ENCODE measurements around the gene EFCAB10.
"Not testable (repeated sequence)": the region's sequence is repeated elsewhere in the genome, so short reads cannot be mapped to it uniquely, and the experiment has no call there.

The EFCAB10 gene

GRCh38 chr7:105531792-105532671, 49.3 kb downstream of the EFCAB10 start, which contains the start of gene RINT1:
TSS of gene RINT1 (plus strand) at chr7:105532201. CDS start at chr7:105532316, 115 bp downstream.
- peak; percentile 77 for DNase-seq (ENCODE audit: low read depth, low spot score)

GRCh38 chr7:105530546-105530945, 50.7 kb downstream of the EFCAB10 start:
- DNase-seq (ENCODE audit: low read depth, low spot score) = no peak

GRCh38 chr7:105530126-105530525, 51.2 kb downstream of the EFCAB10 start:
- no peak for DNase-seq (ENCODE audit: low read depth, low spot score)

GRCh38 chr7:105527737-105528136, 53.6 kb downstream of the EFCAB10 start:
- DNase-seq (ENCODE audit: low read depth, low spot score) = not testable (repeated sequence)

GRCh38 chr7:105524840-105525239, 56.5 kb downstream of the EFCAB10 start:
- no peak for DNase-seq (ENCODE audit: low read depth, low spot score)

GRCh38 chr7:105524423-105524822, 56.9 kb downstream of the EFCAB10 start:
- not testable (repeated sequence) for DNase-seq (ENCODE audit: low read depth, low spot score)

GRCh38 chr7:105521717-105522463, 59.4 kb downstream of the EFCAB10 start, which contains the start of gene PUS7:
TSS of gene PUS7 (minus strand) at chr7:105522271. CDS start at chr7:105508512, 13,759 bp downstream.
- DNase-seq (ENCODE audit: low read depth, low spot score) = peak; percentile 45

GRCh38 chr7:105521027-105521716, 60.1 kb downstream of the EFCAB10 start:
- no peak for DNase-seq (ENCODE audit: low read depth, low spot score)

GRCh38 chr7:105520620-105521019, 60.7 kb downstream of the EFCAB10 start:
- DNase-seq (ENCODE audit: low read depth, low spot score) = not testable (repeated sequence)

GRCh38 chr7:105519353-105519752, 61.9 kb downstream of the EFCAB10 start:
- DNase-seq (ENCODE audit: low read depth, low spot score) = no peak

- DNase-seq (ENCODE audit: low read depth, low spot score) = not testable (repeated sequence)
These were observed 65.7 kb downstream of the EFCAB10 start for GRCh38 chr7:105515610-105516009.

All from activated naive CD8-positive, alpha-beta T cell treated with anti-CD3 and anti-CD28 coated beads, Interleukin-2, amount 50 U/mL, for 16 hours (primary cell).